ENCODE data around the gene TCEA2. TPM values are rescaled to one million over a fixed set of nuclear protein-coding genes. Genes with fewer than 3 reads are reported as not detected.

TCEA2 gene
- total and polyA plus RNA-seq, 2 of the 13 experiments (the other 11 are each of a cell fraction or from before 2014, with no cell fraction given), result 28.1 to 33.7 TPM

- TF ChIP-seq, protein P1, sequence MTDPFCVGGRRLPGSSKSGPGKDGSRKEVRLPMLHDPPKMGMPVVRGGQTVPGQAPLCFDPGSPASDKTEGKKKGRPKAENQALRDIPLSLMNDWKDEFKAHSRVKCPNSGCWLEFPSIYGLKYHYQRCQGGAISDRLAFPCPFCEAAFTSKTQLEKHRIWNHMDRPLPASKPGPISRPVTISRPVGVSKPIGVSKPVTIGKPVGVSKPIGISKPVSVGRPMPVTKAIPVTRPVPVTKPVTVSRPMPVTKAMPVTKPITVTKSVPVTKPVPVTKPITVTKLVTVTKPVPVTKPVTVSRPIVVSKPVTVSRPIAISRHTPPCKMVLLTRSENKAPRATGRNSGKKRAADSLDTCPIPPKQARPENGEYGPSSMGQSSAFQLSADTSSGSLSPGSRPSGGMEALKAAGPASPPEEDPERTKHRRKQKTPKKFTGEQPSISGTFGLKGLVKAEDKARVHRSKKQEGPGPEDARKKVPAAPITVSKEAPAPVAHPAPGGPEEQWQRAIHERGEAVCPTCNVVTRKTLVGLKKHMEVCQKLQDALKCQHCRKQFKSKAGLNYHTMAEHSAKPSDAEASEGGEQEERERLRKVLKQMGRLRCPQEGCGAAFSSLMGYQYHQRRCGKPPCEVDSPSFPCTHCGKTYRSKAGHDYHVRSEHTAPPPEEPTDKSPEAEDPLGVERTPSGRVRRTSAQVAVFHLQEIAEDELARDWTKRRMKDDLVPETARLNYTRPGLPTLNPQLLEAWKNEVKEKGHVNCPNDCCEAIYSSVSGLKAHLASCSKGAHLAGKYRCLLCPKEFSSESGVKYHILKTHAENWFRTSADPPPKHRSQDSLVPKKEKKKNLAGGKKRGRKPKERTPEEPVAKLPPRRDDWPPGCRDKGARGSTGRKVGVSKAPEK (CRISPR knock-in tag; IDR thresholded peaks at IDR 0.05; ENCODE audit: borderline replicate concordance), result no peak
- TF ChIP-seq ZBTB7A (CRISPR knock-in tag; IDR thresholded peaks at IDR 0.05), result no peak
- TF ChIP-seq, protein P2, sequence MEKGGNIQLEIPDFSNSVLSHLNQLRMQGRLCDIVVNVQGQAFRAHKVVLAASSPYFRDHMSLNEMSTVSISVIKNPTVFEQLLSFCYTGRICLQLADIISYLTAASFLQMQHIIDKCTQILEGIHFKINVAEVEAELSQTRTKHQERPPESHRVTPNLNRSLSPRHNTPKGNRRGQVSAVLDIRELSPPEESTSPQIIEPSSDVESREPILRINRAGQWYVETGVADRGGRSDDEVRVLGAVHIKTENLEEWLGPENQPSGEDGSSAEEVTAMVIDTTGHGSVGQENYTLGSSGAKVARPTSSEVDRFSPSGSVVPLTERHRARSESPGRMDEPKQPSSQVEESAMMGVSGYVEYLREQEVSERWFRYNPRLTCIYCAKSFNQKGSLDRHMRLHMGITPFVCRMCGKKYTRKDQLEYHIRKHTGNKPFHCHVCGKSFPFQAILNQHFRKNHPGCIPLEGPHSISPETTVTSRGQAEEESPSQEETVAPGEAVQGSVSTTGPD (CRISPR knock-in tag; IDR thresholded peaks at IDR 0.05), result no peak
- TF ChIP-seq ATF4 (CRISPR knock-in tag; IDR thresholded peaks at IDR 0.05), result no peak
- no peak for TF ChIP-seq KDM5B (CRISPR knock-in tag; IDR thresholded peaks at IDR 0.05; ENCODE audit: borderline replicate concordance)
- no peak for TF ChIP-seq ZNF614 (CRISPR knock-in tag; IDR thresholded peaks at IDR 0.05; ENCODE audit: borderline replicate concordance)
- no peak for TF ChIP-seq RXRA (CRISPR knock-in tag; IDR thresholded peaks at IDR 0.05)
- TF ChIP-seq ZNF326 (CRISPR knock-in tag; IDR thresholded peaks at IDR 0.05; ENCODE audit: borderline replicate concordance), result no peak
- TF ChIP-seq ZNF720 (CRISPR knock-in tag; IDR thresholded peaks at IDR 0.05), result no peak
- no peak for TF ChIP-seq ZNF552 (CRISPR knock-in tag; IDR thresholded peaks at IDR 0.05; ENCODE audit: borderline replicate concordance)
- peak; percentile 22 for TF ChIP-seq RBM39 (IDR thresholded peaks at IDR 0.05; ENCODE audit: low read depth, low read length, poor library complexity, severe bottlenecking)
- TF ChIP-seq PHF20 (CRISPR knock-in tag; IDR thresholded peaks at IDR 0.05), result no peak
- no peak for TF ChIP-seq SP140L (CRISPR knock-in tag; IDR thresholded peaks at IDR 0.05; ENCODE audit: borderline replicate concordance)
- no peak for TF ChIP-seq ELF4 (CRISPR knock-in tag; IDR thresholded peaks at IDR 0.05; ENCODE audit: borderline replicate concordance)
- no peak for TF ChIP-seq SRF (IDR thresholded peaks at IDR 0.05; ENCODE audit: low read depth, low read length)
- TF ChIP-seq NR2F1 (CRISPR knock-in tag; IDR thresholded peaks at IDR 0.05), result no peak
- TF ChIP-seq AHDC1 (CRISPR knock-in tag; IDR thresholded peaks at IDR 0.05; ENCODE audit: borderline replicate concordance), result no peak
- no peak for TF ChIP-seq ZNF605 (CRISPR knock-in tag; IDR thresholded peaks at IDR 0.05)
- TF ChIP-seq JARID2 (CRISPR knock-in tag; IDR thresholded peaks at IDR 0.05; ENCODE audit: insufficient replicate concordance), result no peak
Measured at GRCh38 chr20:64067005-64067632, 4.1 kb downstream of the TCEA2 start (continued).
